Osteoblast (primary cell): ENCODE results near the gene HMCES. TPM values are rescaled to one million over a fixed set of nuclear protein-coding genes. Genes with fewer than 3 reads are reported as not detected.

Source experiments
- DNase-seq: peaks from one replicate; pipeline ENCODE4 v3.0.0; 2011; ENCODE audit warnings: low spot score, mixed read lengths; ENCODE audit not compliant: insufficient read length; ENCODE audit errors: missing footprints
- H2AFZ ChIP-seq: 2 replicates; pipeline ENCODE4 v1.6.0; 2011; ENCODE audit warnings: mild to moderate bottlenecking, low read length
- H3K27ac ChIP-seq: 2 replicates; pipeline ENCODE4 v1.5.1; 2011; ENCODE audit warnings: mild to moderate bottlenecking, low read depth, low read length, moderate library complexity
- H3K27me3 ChIP-seq: 2 replicates; pipeline ENCODE4 v1.6.0; 2012; ENCODE audit warnings: mild to moderate bottlenecking, control low read depth, inconsistent platforms, low read length, moderate library complexity; ENCODE audit not compliant: insufficient read depth
- H3K36me3 ChIP-seq: 2 replicates; pipeline ENCODE4 v1.5.1; 2011; ENCODE audit warnings: mild to moderate bottlenecking, low read length, control low read depth, moderate library complexity; ENCODE audit not compliant: insufficient read depth
- H3K4me1 ChIP-seq: 2 replicates; pipeline ENCODE4 v1.5.1; 2011; ENCODE audit warnings: mild to moderate bottlenecking, low read length, control low read depth, moderate library complexity; ENCODE audit not compliant: insufficient read depth
- H3K4me2 ChIP-seq: 2 replicates; pipeline ENCODE4 v1.6.0; 2011; ENCODE audit warnings: mild to moderate bottlenecking, low read length; ENCODE audit not compliant: insufficient read depth
- H3K4me3 ChIP-seq: fragments of 200-600 bp; sonication (generic); 3 replicates; pipeline ENCODE4 v1.5.1; 2012; ENCODE audit warnings: mild to moderate bottlenecking, low read length, inconsistent platforms; ENCODE audit not compliant: insufficient read depth
- H3K79me2 ChIP-seq: 2 replicates; pipeline ENCODE4 v1.6.0; 2012; ENCODE audit warnings: mild to moderate bottlenecking, low read length, control low read depth, inconsistent platforms; ENCODE audit not compliant: insufficient read depth
- H3K9me3 ChIP-seq: 2 replicates; pipeline ENCODE4 v1.5.1; 2011; ENCODE audit warnings: low read depth, low read length, control low read depth
- H4K20me1 ChIP-seq: 2 replicates; pipeline ENCODE4 v1.6.0; 2012; ENCODE audit warnings: mild to moderate bottlenecking, low read length, control low read depth; ENCODE audit not compliant: insufficient read depth
- CTCF ChIP-seq: IDR thresholded peaks from 2 replicates; pipeline ENCODE4 v1.5.1; 2011; ENCODE audit warnings: mild to moderate bottlenecking, low read depth, low read length, moderate library complexity; ENCODE audit errors: extremely low read depth
- total RNA-seq: library from RNA; depleted of rRNA; stranded (reverse); fragments of >200 nt; gene quantifications from 2 replicates; pipeline ENCODE4 v1.2.3, GENCODE V29; 2012

Gene HMCES
- total RNA-seq, 1 donor = 10.5 TPM

- Histone ChIP-seq H3K4me1 (peaks cover 14% of the 10 kb centered on the region), H3K9me3 (no peaks in the 10 kb centered on the region), H4K20me1 (peaks cover 4% of the 10 kb centered on the region), H3K4me3 (peak overlapping the region; percentile 86), H2AFZ (peak overlapping the region; percentile 81), H3K79me2 (peaks cover 7% of the 10 kb centered on the region), H3K27me3 (no peaks in the 10 kb centered on the region), H3K36me3 (no peaks in the 10 kb centered on the region), H3K4me2 (peak overlapping the region; percentile 87), H3K27ac (peak overlapping the region; percentile 71)
- TF ChIP-seq CTCF = peak; percentile 5
- DNase-seq = peak; percentile 99
Measured at GRCh38 chr3:129314386-129315222, 35.9 kb downstream of the HMCES start.

- peak overlapping the region; percentile 71 for H3K27ac ChIP-seq
- H3K9me3 ChIP-seq = no peaks in the 10 kb centered on the region
- H3K4me2 ChIP-seq = peak overlapping the region; percentile 87
- peaks cover 14% of the 10 kb centered on the region for H3K4me1 ChIP-seq
- TF ChIP-seq CTCF = no peak
- H3K36me3 ChIP-seq = no peaks in the 10 kb centered on the region
- H4K20me1 ChIP-seq = peaks cover 4% of the 10 kb centered on the region
- DNase-seq = peak; percentile 92
- H3K27me3 ChIP-seq = no peaks in the 10 kb centered on the region
- peak overlapping the region; percentile 86 for H3K4me3 ChIP-seq
- H2AFZ ChIP-seq = peak overlapping the region; percentile 57
- peaks cover 7% of the 10 kb centered on the region for H3K79me2 ChIP-seq
Measured at GRCh38 chr3:129315223-129315997, 36.7 kb downstream of the HMCES start.

DNA sequence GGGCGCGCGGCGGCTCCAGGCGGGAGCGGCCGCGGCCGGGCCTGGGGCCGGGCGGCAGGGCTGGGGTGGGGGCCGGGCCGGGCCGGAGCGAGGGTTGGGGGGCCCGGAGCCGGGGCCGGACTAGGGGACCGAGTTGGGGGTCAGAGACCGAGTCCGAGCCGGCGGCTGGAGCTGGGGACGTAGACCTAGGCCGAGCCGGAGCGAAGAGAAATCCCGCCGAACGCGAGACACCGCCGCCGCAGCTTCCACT lies 37.3 kb downstream of the HMCES start:
- TF ChIP-seq CTCF = no peak
- no peak overlapping the region for H2AFZ ChIP-seq

More for the DNA sequence above, 37.3 kb downstream of the HMCES start:
- Histone ChIP-seq H4K20me1 (peaks cover 4% of the 10 kb centered on the region), H3K4me3 (peak overlapping the region; percentile 86), H3K4me1 (peaks cover 14% of the 10 kb centered on the region), H3K27me3 (no peaks in the 10 kb centered on the region), H3K79me2 (peaks cover 7% of the 10 kb centered on the region), H3K4me2 (peak overlapping the region; percentile 87), H3K9me3 (no peaks in the 10 kb centered on the region), H3K36me3 (no peaks in the 10 kb centered on the region), H3K27ac (peak overlapping the region; percentile 72)
- DNase-seq = no peak
